ENCODE data around the gene RPS5.

GRCh38 chr19:58429745-58430144 is 42.7 kb downstream of the RPS5 start:
- TF ChIP-seq CTCF (conservative IDR thresholded peaks at IDR 0.05 in 1 of 2, IDR thresholded peaks at IDR 0.05 in 1 of 2; ENCODE audit: low read depth in 1 of 2, low read length in 2 of 2) (no peak), EZH2 (IDR thresholded peaks at IDR 0.05; ENCODE audit: low read length, missing control alignments) (no peak)

All from fibroblast of lung (primary cell).